ENCODE data around the gene UNCX. TPM values are rescaled to one million over a fixed set of nuclear protein-coding genes. Genes with fewer than 3 reads are reported as not detected.

Gene UNCX
- total RNA-seq, 2 donors from 2014 or later: not detected

GRCh38 chr7:1246871-1247526, 14.3 kb downstream of the UNCX start:
- Histone ChIP-seq H3K4me3 (no peak overlapping the region), H3K4me1 (no peaks in the 10 kb centered on the region), H3K27me3 (peaks cover 93% of the 10 kb centered on the region), H3K27ac (no peak overlapping the region), H3K9ac (ENCODE audit: low read depth in 2 of 2, low read length in 2 of 2) (no peak overlapping the region), H3K36me3 (no peaks in the 10 kb centered on the region), H3K9me3 (no peaks in the 10 kb centered on the region)
- intact Hi-C loops (cut with DNase I): no loop called here
- DNase-seq: no peak
- TF ChIP-seq CTCF (IDR thresholded peaks at IDR 0.05): no peak

- Histone ChIP-seq H3K9me3 (no peaks in the 10 kb centered on the region), H3K4me3 (no peak overlapping the region), H3K36me3 (no peaks in the 10 kb centered on the region), H3K4me1 (no peaks in the 10 kb centered on the region), H3K9ac (ENCODE audit: low read depth in 2 of 2, low read length in 2 of 2) (no peak overlapping the region), H3K27ac (no peak overlapping the region), H3K27me3 (peaks cover 91% of the 10 kb centered on the region)
- no peak for TF ChIP-seq CTCF (IDR thresholded peaks at IDR 0.05)
- no peak for DNase-seq
- intact Hi-C loops (cut with DNase I): no loop called here
These were observed 14.9 kb downstream of the UNCX start for GRCh38 chr7:1247527-1248041.

GRCh38 chr7:1248143-1248915, 15.7 kb downstream of the UNCX start:
- no peak for DNase-seq
- peaks cover 91% of the 10 kb centered on the region for H3K27me3 ChIP-seq
- intact Hi-C loops (cut with DNase I): no loop called here
- H3K9me3 ChIP-seq: no peaks in the 10 kb centered on the region
- H3K27ac ChIP-seq: no peak overlapping the region
- no peaks in the 10 kb centered on the region for H3K36me3 ChIP-seq
- H3K4me3 ChIP-seq: no peak overlapping the region
- no peaks in the 10 kb centered on the region for H3K4me1 ChIP-seq
- H3K9ac ChIP-seq (ENCODE audit: low read depth in 2 of 2, low read length in 2 of 2): no peak overlapping the region
- TF ChIP-seq CTCF (IDR thresholded peaks at IDR 0.05): no peak

GRCh38 chr7:1248916-1249581, 16.4 kb downstream of the UNCX start:
- DNase-seq: no peak

More at GRCh38 chr7:1248916-1249581, 16.4 kb downstream of the UNCX start:
- Histone ChIP-seq H3K4me3 (no peak overlapping the region), H3K9ac (ENCODE audit: low read depth in 2 of 2, low read length in 2 of 2) (no peak overlapping the region), H3K9me3 (no peaks in the 10 kb centered on the region), H3K4me1 (no peaks in the 10 kb centered on the region), H3K27ac (no peak overlapping the region), H3K27me3 (peaks cover 90% of the 10 kb centered on the region), H3K36me3 (no peaks in the 10 kb centered on the region)
- no peak for TF ChIP-seq CTCF (IDR thresholded peaks at IDR 0.05)
- intact Hi-C loops (cut with DNase I): no loop called here
